Erythroblast (primary cell): Measurements from ENCODE around the gene RAB38.

ENCODE experiments used
- GATA1 ChIP-seq: IDR thresholded peaks from 2 replicates; pipeline ENCODE4 v1.6.1; 2011; ENCODE audit warnings: low read depth, mild to moderate bottlenecking, control low read depth, low read length, moderate library complexity
- POLR2A ChIP-seq: IDR thresholded peaks from 2 replicates; pipeline ENCODE4 v1.6.1; 2011; ENCODE audit warnings: mild to moderate bottlenecking, low read length

DNA sequence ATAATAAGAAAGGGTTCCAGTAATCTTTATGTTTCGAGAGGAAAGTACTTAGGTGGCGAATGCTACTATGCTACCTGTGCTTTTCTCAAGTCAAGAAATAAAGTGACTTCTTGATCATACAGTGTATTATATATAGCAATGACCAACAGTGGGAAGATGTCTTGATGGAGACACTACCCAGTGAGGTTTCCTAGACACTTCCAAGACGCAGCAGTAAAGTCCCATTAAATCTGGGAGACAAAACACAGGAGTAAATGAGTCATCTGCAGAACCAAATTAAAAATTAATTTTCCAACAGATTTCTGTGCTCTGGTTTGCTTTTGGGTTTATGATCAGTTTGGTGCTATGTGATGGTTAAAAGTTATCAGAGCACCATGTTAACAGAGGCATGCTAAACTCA, 29.1 kb upstream of the RAB38 start:
- no peak for TF ChIP-seq POLR2A
- no peak for TF ChIP-seq GATA1
